Measurements from ENCODE around the gene TCF7. TPM values are rescaled to one million over a fixed set of nuclear protein-coding genes. Genes with fewer than 3 reads are reported as not detected.

TCF7 gene
- total RNA-seq, 1 experiment from 2014 or later, result 18.2 TPM

GRCh38 chr5:134171972-134172371 lies 57.5 kb downstream of the TCF7 start:
- H4K8ac ChIP-seq (replicated peaks; ENCODE audit: insufficient read length, low read depth, low read length), result no peak overlapping the region
- no peak overlapping the region for H2BK120ac ChIP-seq (ENCODE audit: low read depth, low read length, poor library complexity, severe bottlenecking)
- no peak overlapping the region for H2AFZ ChIP-seq (ENCODE audit: low read length)
- no CpG with 5 or more reads among the region's 4 CpGs for WGBS (ENCODE audit: extremely low coverage, insufficient read length, low lambda C conversion rate)
- no peaks in the 10 kb centered on the region for H3K9me3 Mint-ChIP-seq
- no peaks in the 10 kb centered on the region for H3K27me3 ChIP-seq (ENCODE audit: insufficient read depth, low read length)
- H3K27ac ChIP-seq (ENCODE audit: insufficient read length, low read depth, low read length), result no peak overlapping the region
- no peak overlapping the region for H3T11ph ChIP-seq (ENCODE audit: low read length)
- H2BK5ac ChIP-seq (ENCODE audit: insufficient read length, low read length), result no peak overlapping the region
- no peak overlapping the region for H3K27ac Mint-ChIP-seq
- H3K9me3 ChIP-seq (ENCODE audit: control insufficient read depth, low read depth, low read length), result no peaks in the 10 kb centered on the region
- H2AK5ac ChIP-seq (ENCODE audit: insufficient read length, low read length), result no peak overlapping the region
- no peak overlapping the region for H4K91ac ChIP-seq (ENCODE audit: insufficient read length, low read depth, low read length)
- H3K79me2 ChIP-seq (ENCODE audit: insufficient read depth, low read length), result peaks cover 18% of the 10 kb centered on the region
- peaks cover 6% of the 10 kb centered on the region for H3K23me2 ChIP-seq (ENCODE audit: insufficient read length, low read depth, low read length, poor library complexity, severe bottlenecking)
- H3K4me1 Mint-ChIP-seq, result peaks cover 10 to 13% of the 10 kb centered on the region in 2 experiments
- H3K79me1 ChIP-seq (ENCODE audit: insufficient read depth, low read depth, low read length, poor library complexity, severe bottlenecking), result peaks cover 13% of the 10 kb centered on the region
- H2BK20ac ChIP-seq (ENCODE audit: low read depth, low read length, poor library complexity, severe bottlenecking), result no peak overlapping the region
- no peak overlapping the region for H4K5ac ChIP-seq (ENCODE audit: insufficient read length, low read depth, low read length)
- peaks cover 39 to 60% (median 56%) of the 10 kb centered on the region in 3 experiments; a peak in 6 of 7 replicates for H3K36me3 Mint-ChIP-seq (ENCODE audit: insufficient read depth in 1 of 3, low read depth in 3 of 3)
- H3K4ac ChIP-seq (ENCODE audit: low read depth, low read length), result no peak overlapping the region
- H3K18ac ChIP-seq (ENCODE audit: insufficient read length, low read depth, low read length), result no peak overlapping the region
- H3K56ac ChIP-seq (ENCODE audit: insufficient read length, low read depth, low read length), result no peak overlapping the region
- peaks cover 3% of the 10 kb centered on the region for H3K4me1 ChIP-seq (ENCODE audit: insufficient read depth, low read length)
- no peak for DNase-seq
- peaks cover 3% of the 10 kb centered on the region for H4K20me1 ChIP-seq (ENCODE audit: control insufficient read depth, insufficient read depth, insufficient read length)
- no peak overlapping the region for H3K23ac ChIP-seq (ENCODE audit: insufficient read length, low read depth, low read length)
- H2BK12ac ChIP-seq (ENCODE audit: insufficient read length, low read depth, low read length), result no peak overlapping the region
- no peak overlapping the region for H3K4me2 ChIP-seq (ENCODE audit: insufficient read depth, insufficient read length, low read length)
- no peak overlapping the region for H3K4me3 Mint-ChIP-seq
- H2BK15ac ChIP-seq (ENCODE audit: low read depth, low read length), result no peak overlapping the region
- TF ChIP-seq, protein P1, sequence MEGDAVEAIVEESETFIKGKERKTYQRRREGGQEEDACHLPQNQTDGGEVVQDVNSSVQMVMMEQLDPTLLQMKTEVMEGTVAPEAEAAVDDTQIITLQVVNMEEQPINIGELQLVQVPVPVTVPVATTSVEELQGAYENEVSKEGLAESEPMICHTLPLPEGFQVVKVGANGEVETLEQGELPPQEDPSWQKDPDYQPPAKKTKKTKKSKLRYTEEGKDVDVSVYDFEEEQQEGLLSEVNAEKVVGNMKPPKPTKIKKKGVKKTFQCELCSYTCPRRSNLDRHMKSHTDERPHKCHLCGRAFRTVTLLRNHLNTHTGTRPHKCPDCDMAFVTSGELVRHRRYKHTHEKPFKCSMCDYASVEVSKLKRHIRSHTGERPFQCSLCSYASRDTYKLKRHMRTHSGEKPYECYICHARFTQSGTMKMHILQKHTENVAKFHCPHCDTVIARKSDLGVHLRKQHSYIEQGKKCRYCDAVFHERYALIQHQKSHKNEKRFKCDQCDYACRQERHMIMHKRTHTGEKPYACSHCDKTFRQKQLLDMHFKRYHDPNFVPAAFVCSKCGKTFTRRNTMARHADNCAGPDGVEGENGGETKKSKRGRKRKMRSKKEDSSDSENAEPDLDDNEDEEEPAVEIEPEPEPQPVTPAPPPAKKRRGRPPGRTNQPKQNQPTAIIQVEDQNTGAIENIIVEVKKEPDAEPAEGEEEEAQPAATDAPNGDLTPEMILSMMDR (conservative IDR thresholded peaks at IDR 0.05), result no peak
- no peaks in the 10 kb centered on the region for H3K27me3 Mint-ChIP-seq (ENCODE audit: low read depth)
- no peak overlapping the region for H3K9ac ChIP-seq (ENCODE audit: extremely low read depth, insufficient read length, low read length)
- no peak overlapping the region for H3K14ac ChIP-seq (ENCODE audit: insufficient read depth, low read length)

All from H9 (cell line).